Pancreas (tissue), 10 donors: ENCODE results near the gene TMEM217. TPM values are rescaled to one million over a fixed set of nuclear protein-coding genes. Genes with fewer than 3 reads are reported as not detected.

Source experiments
- ATAC-seq, 4 donors: fragments of 200-7000 bp; cut with Tn5 transposase; one replicate each; pipeline versions ENCODE4 v1.8.0 to v1.9.1; 2020; ENCODE audit warnings: mild to moderate bottlenecking in 4 of 4, moderate library complexity in 4 of 4
- DNase-seq, 6 donors: peaks; one replicate each; pipeline ENCODE4 v3.0.0-alpha.2; 2020
- FAIRE-seq: peaks from 2 replicates; lab custom pipeline; 2012; peaks lifted over from hg19 to GRCh38; lab: Jason Lieb, UNC
- H3K27ac ChIP-seq, 4 donors: fragments of 200-600 bp; sonication (generic); 1 replicate in 3 of 4; 2 replicates in 1 of 4; pipeline versions ENCODE4 v1.5.0 to v1.8.0; 2020
- H3K27me3 ChIP-seq, 4 donors: fragments of 200-600 bp; one replicate each; pipeline ENCODE4 v1.8.0; 2021
- H3K36me3 ChIP-seq, 3 donors: fragments of 200-600 bp; sonication (generic) in 1 of 3; one replicate each; pipeline versions ENCODE4 v1.5.0 to v1.8.0; 2020 to 2021
- H3K4me1 ChIP-seq, 3 donors: fragments of 200-600 bp; one replicate each; pipeline ENCODE4 v1.8.0; 2021
- H3K4me3 ChIP-seq, 4 donors: fragments of 200-600 bp; sonication (generic) in 2 of 4; one replicate each; pipeline versions ENCODE4 v1.5.0 to v1.8.0; 2020 to 2021
- H3K9me3 ChIP-seq, 4 donors: fragments of 200-600 bp; one replicate each; pipeline ENCODE4 v1.8.0; 2021
- CTCF ChIP-seq, 4 donors: fragments of 200-600 bp; sonication (generic) in 3 of 4; IDR thresholded peaks; one replicate each; pipeline versions ENCODE4 v1.5.0 to v1.8.0; 2021; ENCODE audit warnings: antibody characterized with exemption in 4 of 4
- WGBS, 2 donors: extraction: QIAGEN DNeasy Blood & Tissue Kit; methylation state at CpG; one replicate each; pipeline ENCODE4 v1.1.7; 2013; 5-methylcytosine and 5-hydroxymethylcytosine counted together
- intact Hi-C, 3 donors: fragments of 100-400 bp; cut with DNase I; formaldehyde crosslinking; loops; one replicate each; pipeline versions ENCODE4 v1.11.1 to v1.14.2; 2022
- polyA plus RNA-seq, 2 donors: library from polyadenylated mRNA; stranded (reverse); fragments of 200-250 nt; gene quantifications; one replicate each; pipeline ENCODE4 v1.2.3, GENCODE V29; 2013
- total RNA-seq, 6 donors: library from RNA; stranded (reverse); fragmentation: NEBNext Ultra II Directional in 4 of 6; extraction: Animal tissue kit (Norgen Biotek cat#: 25700) in 4 of 6; gene quantifications; one replicate each; pipeline versions ENCODE4 v1.2.1 to v1.2.4, GENCODE V29; 2021 to 2023
- donor health status: healthy with polysubstance abuse.
- donor health status: DM: no; HTN: no; CAD: no; lungs with moderate emphysema.
- donor health status: DM: no; HTN: no; CAD: no.
- donor health status: control.
- donor health status: control.
- donor health status: Bipolar disorder and iron deficiency.
- donor health status: DM: yes; HTN: yes; CAD: no.
- donor health status: DM: no; HTN: no; CAD: no.
- donor health status: DM: no; HTN: no; CAD: no.
- donor health status: DM: yes; HTN: yes; CAD: no.

Gene TMEM217
- total and polyA plus RNA-seq, 8 donors: 0.19 to 2.1 (median 1.3) TPM

- Histone ChIP-seq H3K27me3 (no peaks in the 10 kb centered on the region), H3K4me1 (peaks cover 9 to 32% (median 24%) of the 10 kb centered on the region in 3 donors), H3K4me3 (peak overlapping the region; percentile 65 to 89 (median 78)), H3K36me3 (no peaks in the 10 kb centered on the region), H3K27ac (peak overlapping the region in 3 of 4 donors; percentile 90 to 94 (median 94)), H3K9me3 (no peaks in the 10 kb centered on the region)
- ATAC-seq (peak in 1 of 4 donors; percentile 0), FAIRE-seq (no peak), DNase-seq (no peak)
- no peak for TF ChIP-seq CTCF (IDR thresholded peaks at IDR 0.05)
- intact Hi-C loops: no loop called here
- WGBS, 2 donors: 9 to 12% methylated on average over 11 of the region's 11 CpGs
Observed at GRCh38 chr6:37258405-37259105, 611 bp upstream of the TMEM217 start.

- ATAC-seq (no peak), DNase-seq (no peak), FAIRE-seq (no peak)
- H3K9me3 ChIP-seq: no peaks in the 10 kb centered on the region
- H3K4me1 ChIP-seq: peaks cover 4 to 20% (median 18%) of the 10 kb centered on the region in 3 donors
- H3K4me3 ChIP-seq: peak overlapping the region in 3 of 4 donors; percentile 65 to 89 (median 82)
- H3K27me3 ChIP-seq: no peaks in the 10 kb centered on the region
- no peak for TF ChIP-seq CTCF (IDR thresholded peaks at IDR 0.05)
- H3K36me3 ChIP-seq: no peaks in the 10 kb centered on the region
- 0% methylated on average over 9 of the region's 9 CpGs for WGBS, 2 donors
- peak overlapping the region in 1 of 4 donors; percentile 90 for H3K27ac ChIP-seq
- intact Hi-C loops: no loop called here
Observed at GRCh38 chr6:37257320-37257633, 667 bp downstream of the TMEM217 start.

- H3K9me3 ChIP-seq: no peaks in the 10 kb centered on the region
- ATAC-seq: no peak
- no peak for DNase-seq
- H3K27ac ChIP-seq: peak overlapping the region in 1 of 4 donors; percentile 90
- H3K4me3 ChIP-seq: peak overlapping the region in 2 of 4 donors; percentile 65 to 89
- no peaks in the 10 kb centered on the region for H3K27me3 ChIP-seq
- FAIRE-seq: no peak
- no peak for TF ChIP-seq CTCF (IDR thresholded peaks at IDR 0.05)
- intact Hi-C loops: no loop called here
- no peaks in the 10 kb centered on the region for H3K36me3 ChIP-seq
- 47 to 53% methylated on average over 12 of the region's 12 CpGs for WGBS, 2 donors
- peaks cover 4 to 17% (median 15%) of the 10 kb centered on the region in 3 donors for H3K4me1 ChIP-seq
Observed at GRCh38 chr6:37256692-37257319, 1.1 kb downstream of the TMEM217 start.

GRCh38 chr6:37254881-37255280 is 3.1 kb downstream of the TMEM217 start:
- DNase-seq: no peak
- no peak for TF ChIP-seq CTCF (IDR thresholded peaks at IDR 0.05)
- Histone ChIP-seq H3K27me3 (no peaks in the 10 kb centered on the region), H3K4me1 (peaks cover under 1 to 15% (median 10%) of the 10 kb centered on the region in 3 donors), H3K27ac (no peak overlapping the region), H3K9me3 (no peaks in the 10 kb centered on the region), H3K4me3 (no peak overlapping the region), H3K36me3 (no peaks in the 10 kb centered on the region)
- intact Hi-C loops: no loop called here
- no peak for FAIRE-seq
- ATAC-seq: no peak
- WGBS, 2 donors: 91 to 95% methylated on average over 5 of the region's 5 CpGs

- DNase-seq: no peak
- intact Hi-C loops: no loop called here
- Histone ChIP-seq H3K4me3 (no peak overlapping the region), H3K9me3 (no peaks in the 10 kb centered on the region), H3K27ac (no peak overlapping the region), H3K36me3 (no peaks in the 10 kb centered on the region), H3K27me3 (no peaks in the 10 kb centered on the region), H3K4me1 (peaks cover 0 to 5% (median 0%) of the 10 kb centered on the region in 3 donors)
- FAIRE-seq: no peak
- no peak for ATAC-seq
- no peak for TF ChIP-seq CTCF (IDR thresholded peaks at IDR 0.05)
Observed at GRCh38 chr6:37253486-37254007, 4.4 kb downstream of the TMEM217 start.
